Chondrocyte (in vitro differentiated cells): ENCODE data around the gene TLR1. TPM values are rescaled to one million over a fixed set of nuclear protein-coding genes. Genes with fewer than 3 reads are reported as not detected.

Source experiments
- DNase-seq: peaks from one replicate; pipeline ENCODE4 v3.0.0; 2021; ENCODE audit warnings: mixed read lengths, low spot score
- H3K27ac Mint-ChIP-seq: one replicate; pipeline ENCODE4 v1.8.0; 2021; ENCODE audit warnings: mild to moderate bottlenecking, moderate library complexity, mixed read lengths; ENCODE audit not compliant: unreplicated experiment
- H3K27me3 Mint-ChIP-seq: 2 replicates; pipeline ENCODE4 v1.8.0; 2021; ENCODE audit warnings: low read depth, mixed read lengths
- H3K36me3 Mint-ChIP-seq: 2 replicates; pipeline ENCODE4 v1.8.0; 2021; ENCODE audit warnings: low read depth, mixed read lengths
- H3K4me1 Mint-ChIP-seq: 2 replicates; pipeline ENCODE4 v1.8.0; 2021; ENCODE audit warnings: low read depth, mild to moderate bottlenecking, mixed read lengths
- H3K4me3 Mint-ChIP-seq: one replicate; pipeline ENCODE4 v1.8.0; 2021; ENCODE audit warnings: mild to moderate bottlenecking, moderate library complexity, mixed read lengths; ENCODE audit not compliant: unreplicated experiment
- H3K9me3 Mint-ChIP-seq: 2 replicates; pipeline ENCODE4 v1.8.0; 2021; ENCODE audit warnings: low read depth, mixed read lengths
- CTCF ChIP-seq: fragments of 200-600 bp; sonication (generic); IDR thresholded peaks from 2 replicates; pipeline ENCODE4 v1.5.0; 2021; ENCODE audit warnings: antibody characterized with exemption, mild to moderate bottlenecking, moderate library complexity
- total RNA-seq: library from RNA; stranded (reverse); gene quantifications from 3 replicates; pipeline ENCODE4 v1.2.1, GENCODE V29; 2021

TLR1 gene
- total RNA-seq, 1 donor from 2014 or later: 0.15 TPM

GRCh38 chr4:38795087-38795486 lies 9.5 kb downstream of the TLR1 start:
- Mint-ChIP-seq H3K4me1 (no peaks in the 10 kb centered on the region), H3K36me3 (no peaks in the 10 kb centered on the region), H3K4me3 (no peak overlapping the region), H3K27ac (no peak overlapping the region), H3K27me3 (no peaks in the 10 kb centered on the region), H3K9me3 (peaks cover 7% of the 10 kb centered on the region)
- DNase-seq: no peak
- no peak for TF ChIP-seq CTCF

GRCh38 chr4:38794051-38794450 lies 10.5 kb downstream of the TLR1 start:
- H3K27ac Mint-ChIP-seq: no peak overlapping the region
- H3K4me3 Mint-ChIP-seq: no peak overlapping the region
- no peak for TF ChIP-seq CTCF
- H3K9me3 Mint-ChIP-seq: peaks cover 12% of the 10 kb centered on the region
- no peaks in the 10 kb centered on the region for H3K27me3 Mint-ChIP-seq
- no peak for DNase-seq
- no peaks in the 10 kb centered on the region for H3K36me3 Mint-ChIP-seq
- no peaks in the 10 kb centered on the region for H3K4me1 Mint-ChIP-seq

DNA sequence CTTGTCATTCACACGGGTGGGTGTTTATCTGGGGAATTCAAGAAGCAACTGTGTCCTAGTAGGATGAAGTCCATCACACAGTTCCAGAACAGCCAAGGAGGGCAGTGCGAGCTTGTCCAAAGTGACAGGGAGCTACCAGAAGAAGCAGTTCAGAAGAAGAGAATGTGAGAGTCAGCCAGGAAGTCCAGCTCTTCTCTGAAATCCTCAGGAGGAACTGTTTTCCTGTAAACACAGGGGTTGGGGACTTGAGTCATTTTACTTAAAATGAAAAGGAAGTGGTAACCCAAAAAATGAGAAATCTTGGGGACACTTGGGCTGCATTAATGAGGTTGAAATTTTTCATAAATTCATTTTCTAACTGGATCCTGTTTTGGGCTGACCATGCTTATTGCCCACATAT lies 13.6 kb downstream of the TLR1 start:
- Mint-ChIP-seq H3K36me3 (no peaks in the 10 kb centered on the region), H3K27ac (no peak overlapping the region), H3K4me1 (no peaks in the 10 kb centered on the region), H3K27me3 (no peaks in the 10 kb centered on the region), H3K4me3 (no peak overlapping the region), H3K9me3 (peaks cover 12% of the 10 kb centered on the region)
- no peak for TF ChIP-seq CTCF
- DNase-seq: no peak

- H3K9me3 Mint-ChIP-seq: peaks cover 5% of the 10 kb centered on the region
- no peak for DNase-seq
- H3K27me3 Mint-ChIP-seq: no peaks in the 10 kb centered on the region
- no peak overlapping the region for H3K4me3 Mint-ChIP-seq
- no peaks in the 10 kb centered on the region for H3K4me1 Mint-ChIP-seq
- no peak overlapping the region for H3K27ac Mint-ChIP-seq
- H3K36me3 Mint-ChIP-seq: no peaks in the 10 kb centered on the region
- no peak for TF ChIP-seq CTCF
Observed at GRCh38 chr4:38788317-38788716, 16.3 kb downstream of the TLR1 start.

DNA sequence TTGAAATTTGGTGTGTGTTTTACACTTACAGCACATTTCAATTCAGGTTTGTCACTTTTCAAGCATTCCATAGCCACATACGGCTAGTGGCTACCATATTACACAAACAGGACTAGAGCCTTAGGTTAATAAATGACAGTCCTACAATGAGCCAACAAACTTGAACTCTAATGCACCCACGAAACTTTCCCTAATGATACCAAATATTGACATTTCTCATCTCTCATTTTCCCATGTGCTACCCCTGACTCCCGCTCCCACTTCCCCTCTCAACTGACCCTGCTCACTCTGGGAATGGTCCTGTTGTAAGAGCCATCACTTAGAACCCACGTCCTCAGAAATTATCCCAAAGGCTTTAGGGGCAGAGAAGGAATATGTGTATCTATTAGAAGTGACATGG lies 16.9 kb downstream of the TLR1 start:
- Mint-ChIP-seq H3K36me3 (no peaks in the 10 kb centered on the region), H3K4me3 (no peak overlapping the region)

More for the DNA sequence above, 16.9 kb downstream of the TLR1 start:
- Mint-ChIP-seq H3K4me1 (peaks cover 1% of the 10 kb centered on the region), H3K9me3 (peaks cover 5% of the 10 kb centered on the region), H3K27me3 (no peaks in the 10 kb centered on the region), H3K27ac (no peak overlapping the region)
- TF ChIP-seq CTCF: no peak
- DNase-seq: no peak
